HL-60 (cell line): Measurements from ENCODE around the gene THAP9.
"Not testable (repeated sequence)": the region's sequence is repeated elsewhere in the genome, so short reads cannot be mapped to it uniquely, and the experiment has no call there.

ENCODE experiments used
- DNase-seq, 2 experiments: peaks; one replicate each; pipeline ENCODE4 v3.0.0-alpha.2; 2010 to 2020; ENCODE audit warnings: low read depth in 1 of 2, low spot score in 1 of 2
- H3K27ac ChIP-seq: fragments of 250-450 bp; sonication (Bioruptor Pico); replicated peaks from 2 replicates; pipeline ENCODE4 v1.5.1; 2020; ENCODE audit warnings: mild to moderate bottlenecking, moderate library complexity
- H3K27me3 ChIP-seq: fragments of 250-450 bp; sonication (Bioruptor Pico); 2 replicates; pipeline ENCODE4 v1.5.1; 2021; ENCODE audit warnings: mild to moderate bottlenecking, moderate library complexity; ENCODE audit not compliant: insufficient read depth, poor library complexity, severe bottlenecking
- H3K4me3 ChIP-seq: replicated peaks from 2 replicates; pipeline ENCODE4 v1.5.1; 2011; ENCODE audit warnings: mild to moderate bottlenecking, control low read depth, low read length; ENCODE audit not compliant: insufficient read depth
- GABPA ChIP-seq: IDR thresholded peaks from 2 replicates; pipeline ENCODE4 v1.6.1; 2012; ENCODE audit warnings: low read depth
- POLR2AphosphoS5 ChIP-seq: IDR thresholded peaks from 2 replicates; pipeline ENCODE4 v1.6.1; 2012; ENCODE audit warnings: low read depth
- SPI1 ChIP-seq: IDR thresholded peaks from 2 replicates; pipeline ENCODE4 v1.6.1; 2012; ENCODE audit warnings: low read depth, mild to moderate bottlenecking, borderline replicate concordance
- TF ChIP-seq, protein P1 (sequence below): IDR thresholded peaks from 2 replicates; pipeline ENCODE4 v1.6.1; 2012; ENCODE audit warnings: low read depth; ENCODE audit not compliant: insufficient replicate concordance
- TF ChIP-seq, protein P2 (sequence below): IDR thresholded peaks from one replicate; pipeline ENCODE4 v1.5.1; 2011; ENCODE audit warnings: low read length, control low read depth, inconsistent platforms; ENCODE audit not compliant: insufficient read depth

THAP9 gene

DNA sequence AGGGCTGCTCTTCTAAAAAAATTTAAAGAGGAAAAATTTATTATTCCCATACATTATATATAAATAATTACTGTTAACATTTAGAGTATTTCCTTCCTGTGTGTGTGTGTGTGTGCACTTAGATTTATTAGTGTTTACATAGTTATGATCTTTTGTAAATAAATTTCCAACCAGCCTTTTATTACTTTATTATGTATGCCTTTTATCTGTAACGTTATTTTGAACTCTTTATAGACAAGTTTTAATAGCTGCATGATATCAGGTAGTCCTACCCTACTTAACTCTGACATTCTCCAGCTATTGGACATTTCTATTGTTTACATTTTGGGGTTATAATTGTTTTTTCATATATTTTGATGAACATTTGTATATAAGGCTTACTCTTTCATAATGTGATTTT lies 8.8 kb downstream of the THAP9 start:
- TF ChIP-seq SPI1: no peak
- TF ChIP-seq, protein P1, sequence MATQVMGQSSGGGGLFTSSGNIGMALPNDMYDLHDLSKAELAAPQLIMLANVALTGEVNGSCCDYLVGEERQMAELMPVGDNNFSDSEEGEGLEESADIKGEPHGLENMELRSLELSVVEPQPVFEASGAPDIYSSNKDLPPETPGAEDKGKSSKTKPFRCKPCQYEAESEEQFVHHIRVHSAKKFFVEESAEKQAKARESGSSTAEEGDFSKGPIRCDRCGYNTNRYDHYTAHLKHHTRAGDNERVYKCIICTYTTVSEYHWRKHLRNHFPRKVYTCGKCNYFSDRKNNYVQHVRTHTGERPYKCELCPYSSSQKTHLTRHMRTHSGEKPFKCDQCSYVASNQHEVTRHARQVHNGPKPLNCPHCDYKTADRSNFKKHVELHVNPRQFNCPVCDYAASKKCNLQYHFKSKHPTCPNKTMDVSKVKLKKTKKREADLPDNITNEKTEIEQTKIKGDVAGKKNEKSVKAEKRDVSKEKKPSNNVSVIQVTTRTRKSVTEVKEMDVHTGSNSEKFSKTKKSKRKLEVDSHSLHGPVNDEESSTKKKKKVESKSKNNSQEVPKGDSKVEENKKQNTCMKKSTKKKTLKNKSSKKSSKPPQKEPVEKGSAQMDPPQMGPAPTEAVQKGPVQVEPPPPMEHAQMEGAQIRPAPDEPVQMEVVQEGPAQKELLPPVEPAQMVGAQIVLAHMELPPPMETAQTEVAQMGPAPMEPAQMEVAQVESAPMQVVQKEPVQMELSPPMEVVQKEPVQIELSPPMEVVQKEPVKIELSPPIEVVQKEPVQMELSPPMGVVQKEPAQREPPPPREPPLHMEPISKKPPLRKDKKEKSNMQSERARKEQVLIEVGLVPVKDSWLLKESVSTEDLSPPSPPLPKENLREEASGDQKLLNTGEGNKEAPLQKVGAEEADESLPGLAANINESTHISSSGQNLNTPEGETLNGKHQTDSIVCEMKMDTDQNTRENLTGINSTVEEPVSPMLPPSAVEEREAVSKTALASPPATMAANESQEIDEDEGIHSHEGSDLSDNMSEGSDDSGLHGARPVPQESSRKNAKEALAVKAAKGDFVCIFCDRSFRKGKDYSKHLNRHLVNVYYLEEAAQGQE: no peak
- H3K27me3 ChIP-seq: no peaks in the 10 kb centered on the region
- no peak for DNase-seq
- H3K27ac ChIP-seq: no peak overlapping the region
- no peak overlapping the region for H3K4me3 ChIP-seq

DNA sequence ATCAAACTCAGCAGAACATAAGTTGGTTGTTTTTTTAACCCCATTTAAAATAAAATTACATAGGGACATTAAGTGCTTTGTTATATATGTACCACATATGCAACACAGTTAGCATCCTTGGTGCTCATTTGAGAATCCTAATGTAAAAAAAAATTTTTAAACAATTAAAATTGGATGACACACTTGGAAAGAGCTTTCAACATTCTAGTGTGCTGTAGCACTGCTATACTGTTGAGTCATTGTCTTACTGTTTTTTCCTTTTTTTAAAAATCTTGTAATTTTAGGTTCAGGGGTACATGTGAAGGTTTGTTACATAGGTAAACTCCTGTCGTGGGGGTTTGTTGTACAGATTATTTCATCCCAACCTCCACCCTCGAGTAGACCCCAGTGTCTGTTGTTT lies 12.8 kb downstream of the THAP9 start:
- TF ChIP-seq, protein P1: no peak
- no peak for TF ChIP-seq GABPA
- TF ChIP-seq SPI1: no peak
- TF ChIP-seq, protein P2, sequence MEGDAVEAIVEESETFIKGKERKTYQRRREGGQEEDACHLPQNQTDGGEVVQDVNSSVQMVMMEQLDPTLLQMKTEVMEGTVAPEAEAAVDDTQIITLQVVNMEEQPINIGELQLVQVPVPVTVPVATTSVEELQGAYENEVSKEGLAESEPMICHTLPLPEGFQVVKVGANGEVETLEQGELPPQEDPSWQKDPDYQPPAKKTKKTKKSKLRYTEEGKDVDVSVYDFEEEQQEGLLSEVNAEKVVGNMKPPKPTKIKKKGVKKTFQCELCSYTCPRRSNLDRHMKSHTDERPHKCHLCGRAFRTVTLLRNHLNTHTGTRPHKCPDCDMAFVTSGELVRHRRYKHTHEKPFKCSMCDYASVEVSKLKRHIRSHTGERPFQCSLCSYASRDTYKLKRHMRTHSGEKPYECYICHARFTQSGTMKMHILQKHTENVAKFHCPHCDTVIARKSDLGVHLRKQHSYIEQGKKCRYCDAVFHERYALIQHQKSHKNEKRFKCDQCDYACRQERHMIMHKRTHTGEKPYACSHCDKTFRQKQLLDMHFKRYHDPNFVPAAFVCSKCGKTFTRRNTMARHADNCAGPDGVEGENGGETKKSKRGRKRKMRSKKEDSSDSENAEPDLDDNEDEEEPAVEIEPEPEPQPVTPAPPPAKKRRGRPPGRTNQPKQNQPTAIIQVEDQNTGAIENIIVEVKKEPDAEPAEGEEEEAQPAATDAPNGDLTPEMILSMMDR: no peak
- no peak for TF ChIP-seq POLR2AphosphoS5
- Histone ChIP-seq H3K4me3 (no peak overlapping the region), H3K27ac (no peak overlapping the region), H3K27me3 (no peaks in the 10 kb centered on the region)
- DNase-seq: no peak

DNA sequence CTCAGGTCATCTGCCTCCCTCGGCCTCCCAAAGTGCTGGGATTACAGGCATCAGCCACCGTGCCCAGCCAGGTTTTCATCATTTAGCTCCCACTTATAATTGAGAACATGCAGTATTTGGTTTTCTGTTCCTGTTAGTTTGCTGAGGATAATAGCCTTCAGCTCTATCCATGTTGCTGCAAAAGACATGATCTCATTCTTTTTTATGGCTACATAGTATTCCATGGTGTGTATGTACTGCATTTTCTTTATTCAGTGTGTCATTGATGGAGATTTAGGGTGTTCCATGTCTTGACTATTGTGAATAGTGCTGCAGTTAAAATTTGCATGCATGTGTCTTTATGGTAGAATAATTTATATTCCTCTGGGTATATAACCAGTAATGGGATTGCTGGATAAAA lies 13.4 kb downstream of the THAP9 start:
- not testable (repeated sequence) for DNase-seq

DNA sequence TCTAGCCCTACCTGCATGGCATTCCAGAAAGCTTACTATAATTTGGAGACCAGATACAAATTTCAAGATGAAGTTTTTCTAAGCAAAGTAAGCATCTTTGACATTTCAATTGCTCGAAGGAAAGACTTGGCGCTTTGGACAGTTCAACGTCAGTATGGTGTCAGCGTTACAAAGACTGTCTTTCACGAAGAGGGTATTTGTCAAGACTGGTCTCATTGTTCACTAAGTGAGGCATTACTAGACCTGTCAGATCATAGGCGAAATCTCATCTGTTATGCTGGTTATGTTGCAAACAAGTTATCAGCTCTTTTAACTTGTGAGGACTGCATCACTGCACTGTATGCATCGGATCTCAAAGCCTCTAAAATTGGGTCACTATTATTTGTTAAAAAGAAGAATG lies 17.6 kb downstream of the THAP9 start:
- TF ChIP-seq, protein P1: no peak
- TF ChIP-seq SPI1 (no peak), POLR2AphosphoS5 (no peak), GABPA (no peak)
- TF ChIP-seq, protein P2: no peak
- no peak for DNase-seq

More for the DNA sequence above, 13.4 kb downstream of the THAP9 start:
- not testable (repeated sequence) for H3K4me3 ChIP-seq, H3K27ac ChIP-seq, H3K27me3 ChIP-seq

More for the DNA sequence above, 17.6 kb downstream of the THAP9 start:
- no peak overlapping the region for H3K27ac ChIP-seq
- no peak overlapping the region for H3K4me3 ChIP-seq
- H3K27me3 ChIP-seq: no peaks in the 10 kb centered on the region
